Activated T-cell treated with anti-CD3 and anti-CD28 coated beads, Interleukin-2, amount 50 U/mL, for 48 hours (primary cell): Measurements from ENCODE around the gene RAB20.
"Not testable (repeated sequence)": the region's sequence is repeated elsewhere in the genome, so short reads cannot be mapped to it uniquely, and the experiment has no call there.

ENCODE experiments used
- DNase-seq, 2 experiments: peaks; one replicate each; pipeline ENCODE4 v3.0.0-alpha.2; 2020

The RAB20 gene

DNA sequence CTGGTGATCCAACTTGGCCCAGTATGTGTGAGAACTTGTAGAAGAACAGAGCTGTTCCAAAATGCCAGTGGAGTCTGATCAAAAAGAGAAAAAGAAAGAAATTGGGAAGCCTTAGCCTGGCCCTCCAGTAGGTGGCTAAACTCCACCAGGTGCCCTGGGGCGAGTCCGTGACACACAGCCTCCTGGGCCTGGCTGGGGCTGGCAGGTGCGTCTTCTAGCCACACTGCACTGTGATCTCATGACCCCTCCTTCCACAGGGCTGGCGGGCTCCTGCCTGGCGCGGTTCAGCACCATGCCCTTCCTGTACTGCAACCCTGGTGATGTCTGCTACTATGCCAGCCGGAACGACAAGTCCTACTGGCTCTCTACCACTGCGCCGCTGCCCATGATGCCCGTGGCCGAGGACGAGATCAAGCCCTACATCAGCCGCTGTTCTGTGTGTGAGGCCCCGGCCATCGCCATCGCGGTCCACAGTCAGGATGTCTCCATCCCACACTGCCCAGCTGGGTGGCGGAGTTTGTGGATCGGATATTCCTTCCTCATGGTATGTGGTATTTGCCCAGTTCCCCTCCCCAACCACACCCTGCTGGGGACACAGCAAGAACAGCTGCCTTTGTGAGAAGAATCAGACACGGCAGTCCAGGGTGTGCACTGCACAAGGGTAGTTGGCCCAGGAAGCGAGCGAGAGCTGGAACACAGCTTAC lies 53.7 kb downstream of the RAB20 start:
- DNase-seq, result no peak

DNA sequence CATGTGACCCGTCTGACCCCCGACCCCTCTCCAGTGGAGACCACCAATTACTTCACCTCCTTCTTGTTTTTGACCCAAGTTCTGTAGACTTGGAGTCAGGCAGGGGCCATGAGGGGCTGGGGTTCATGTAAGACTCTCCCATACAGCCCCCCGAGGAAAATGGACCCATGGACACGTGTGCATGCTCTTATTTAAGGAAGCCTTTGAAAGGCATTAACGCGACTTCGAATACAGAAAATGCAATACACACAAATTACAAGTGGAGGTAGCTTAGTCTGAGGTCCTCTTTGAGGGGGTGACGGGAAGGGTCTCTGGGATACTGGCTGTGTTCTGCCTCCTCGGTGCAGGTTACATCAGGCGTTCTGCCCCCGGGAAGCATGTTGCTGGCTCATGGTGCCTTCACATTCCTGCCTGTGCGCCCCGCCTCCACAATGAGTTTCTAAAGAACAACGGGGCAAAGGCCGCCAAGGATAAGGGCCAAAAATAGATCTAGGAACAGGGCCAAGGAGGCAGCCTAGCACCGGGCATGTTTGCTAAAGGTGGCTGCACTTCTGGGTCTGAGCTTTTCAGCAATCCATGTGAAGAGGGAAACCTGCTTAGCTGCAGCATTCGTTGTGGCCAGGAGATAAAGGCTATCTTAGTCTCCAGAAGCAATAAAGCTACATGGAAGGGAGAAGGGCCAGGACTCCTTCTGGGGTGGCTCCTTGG lies 54.5 kb downstream of the RAB20 start:
- no peak for DNase-seq

DNA sequence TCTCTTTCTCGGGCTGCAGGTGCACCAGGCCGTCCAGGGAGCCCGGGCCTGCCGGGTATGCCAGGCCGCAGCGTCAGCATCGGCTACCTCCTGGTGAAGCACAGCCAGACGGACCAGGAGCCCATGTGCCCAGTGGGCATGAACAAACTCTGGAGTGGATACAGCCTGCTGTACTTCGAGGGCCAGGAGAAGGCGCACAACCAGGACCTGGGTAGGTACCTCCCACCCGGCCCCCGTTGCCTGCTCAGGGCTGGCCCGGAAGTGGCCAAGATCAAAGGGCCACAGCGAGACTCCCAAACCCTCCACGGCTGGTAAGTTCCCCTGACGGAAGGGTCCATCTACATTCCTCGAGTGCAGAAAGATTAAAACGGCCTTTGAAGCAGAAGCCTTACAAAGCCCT lies 55.1 kb downstream of the RAB20 start:
- DNase-seq, result no peak

DNA sequence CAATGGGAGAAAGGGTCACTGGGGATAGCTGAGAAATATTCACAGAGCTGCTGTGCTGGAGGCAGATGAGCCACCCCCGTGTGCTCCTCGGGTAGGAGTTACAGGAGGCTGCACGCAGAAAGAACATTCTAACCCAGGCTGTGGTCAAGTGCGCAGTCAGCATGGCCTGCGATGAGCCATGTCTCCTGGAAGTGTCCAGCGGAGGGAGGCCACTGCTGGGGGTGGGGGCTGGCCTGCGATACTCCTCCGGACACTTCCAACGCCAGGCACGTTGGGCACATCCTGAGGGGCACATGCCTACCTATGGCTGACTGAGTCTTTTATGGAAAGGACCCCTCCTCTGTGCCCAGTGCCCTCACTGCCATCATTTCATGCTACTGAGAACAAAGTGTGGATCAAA lies 55.9 kb downstream of the RAB20 start:
- DNase-seq, result no peak

DNA sequence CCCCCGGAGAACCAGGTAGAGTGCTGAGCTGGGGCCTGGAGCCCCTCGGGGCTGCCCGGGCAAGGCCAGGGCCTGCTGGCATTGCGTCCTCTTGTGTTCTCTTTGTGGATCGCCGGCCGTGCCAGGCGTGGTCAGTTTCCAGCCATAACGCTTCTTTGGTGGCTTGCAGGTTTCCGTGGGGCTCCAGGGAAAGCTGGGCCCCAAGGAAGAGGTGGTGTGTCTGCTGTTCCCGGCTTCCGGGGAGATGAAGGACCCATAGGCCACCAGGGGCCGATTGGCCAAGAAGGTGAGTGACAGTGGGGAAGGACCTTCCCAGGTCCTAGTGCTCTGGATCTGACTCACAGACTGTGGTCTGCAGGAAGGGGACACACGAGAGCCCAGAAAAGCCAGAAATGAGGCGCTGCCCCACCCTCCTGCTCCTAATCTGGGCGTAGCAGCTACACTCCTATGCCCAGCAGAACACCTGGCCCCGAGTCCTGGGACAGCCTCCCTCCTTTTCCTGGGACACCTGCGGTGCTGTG lies 57.5 kb downstream of the RAB20 start:
- no peak for DNase-seq

DNA sequence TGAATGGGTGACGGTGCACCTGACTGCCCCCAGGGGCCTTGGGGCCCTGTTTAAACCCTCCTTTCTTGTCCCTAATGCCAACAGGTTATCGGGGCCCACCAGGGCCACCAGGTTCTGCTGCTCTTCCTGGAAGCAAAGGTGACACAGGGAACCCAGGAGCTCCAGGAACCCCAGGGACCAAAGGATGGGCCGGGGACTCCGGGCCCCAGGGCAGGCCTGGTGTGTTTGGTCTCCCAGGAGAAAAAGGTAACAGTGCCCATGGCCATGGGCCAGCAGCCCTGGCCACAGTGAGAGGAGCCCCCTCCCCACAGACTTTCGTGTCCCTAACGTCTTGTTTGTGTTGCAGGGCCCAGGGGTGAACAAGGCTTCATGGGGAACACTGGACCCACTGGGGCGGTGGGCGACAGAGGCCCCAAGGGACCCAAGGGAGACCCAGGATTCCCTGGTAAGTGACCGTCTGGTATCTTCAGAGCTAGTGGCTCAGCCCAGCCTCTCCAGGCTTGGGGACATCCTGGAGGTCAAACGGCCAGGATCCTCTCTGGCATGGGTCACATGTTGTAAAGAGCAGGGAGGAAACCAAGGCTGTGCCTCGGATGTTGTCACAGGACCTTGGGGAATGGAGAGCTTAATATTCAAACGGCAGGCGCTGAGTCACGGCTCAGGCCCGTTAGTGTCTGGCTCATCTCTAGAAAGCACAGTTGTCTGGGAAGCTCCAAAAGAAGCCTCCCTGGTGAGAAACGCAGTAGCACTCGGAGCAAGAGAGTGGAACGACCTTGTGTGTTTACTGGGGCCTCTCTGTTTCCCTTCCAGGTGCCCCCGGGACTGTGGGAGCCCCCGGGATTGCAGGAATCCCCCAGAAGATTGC lies 58.3 kb downstream of the RAB20 start:
- DNase-seq, result no peak

DNA sequence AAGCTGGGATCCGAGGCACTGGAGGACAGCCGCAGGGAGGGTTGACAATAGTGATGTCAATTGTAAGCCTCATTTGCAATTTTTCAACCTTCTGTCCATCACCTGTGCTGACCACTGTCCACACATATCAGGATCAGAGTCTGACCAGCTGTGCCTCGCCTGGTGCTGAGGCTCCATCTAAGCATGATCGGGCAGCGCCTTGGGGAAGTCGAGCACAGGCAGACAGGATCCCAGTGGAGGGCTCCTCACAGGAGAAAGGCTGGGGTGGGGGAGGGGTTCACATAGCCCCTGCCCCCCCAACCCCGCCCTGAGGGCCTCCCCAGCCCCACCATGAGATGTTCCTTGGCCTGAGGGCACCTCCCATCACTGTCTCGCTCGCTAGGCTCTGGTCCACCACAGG lies 60.3 kb downstream of the RAB20 start:
- DNase-seq, result no peak

DNA sequence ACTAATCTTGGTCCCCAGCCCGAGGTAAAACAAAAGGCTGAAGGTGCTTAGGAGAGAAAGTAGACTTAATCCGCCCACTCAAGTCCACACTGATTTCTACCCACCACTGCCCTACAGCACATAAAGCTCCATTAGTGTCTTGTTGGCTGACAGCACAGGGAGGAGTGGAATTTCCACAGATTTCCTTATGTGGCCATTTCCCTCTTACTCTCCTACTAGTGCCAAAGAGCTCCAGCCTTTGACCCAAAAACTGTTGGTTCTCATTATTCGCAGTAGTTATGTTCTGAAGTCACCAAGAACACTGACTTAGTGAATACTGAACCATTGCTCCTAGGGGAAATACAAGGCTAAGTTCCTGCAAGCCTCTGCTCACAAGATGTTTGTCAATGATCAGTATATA lies 61.2 kb downstream of the RAB20 start:
- no peak for DNase-seq

DNA sequence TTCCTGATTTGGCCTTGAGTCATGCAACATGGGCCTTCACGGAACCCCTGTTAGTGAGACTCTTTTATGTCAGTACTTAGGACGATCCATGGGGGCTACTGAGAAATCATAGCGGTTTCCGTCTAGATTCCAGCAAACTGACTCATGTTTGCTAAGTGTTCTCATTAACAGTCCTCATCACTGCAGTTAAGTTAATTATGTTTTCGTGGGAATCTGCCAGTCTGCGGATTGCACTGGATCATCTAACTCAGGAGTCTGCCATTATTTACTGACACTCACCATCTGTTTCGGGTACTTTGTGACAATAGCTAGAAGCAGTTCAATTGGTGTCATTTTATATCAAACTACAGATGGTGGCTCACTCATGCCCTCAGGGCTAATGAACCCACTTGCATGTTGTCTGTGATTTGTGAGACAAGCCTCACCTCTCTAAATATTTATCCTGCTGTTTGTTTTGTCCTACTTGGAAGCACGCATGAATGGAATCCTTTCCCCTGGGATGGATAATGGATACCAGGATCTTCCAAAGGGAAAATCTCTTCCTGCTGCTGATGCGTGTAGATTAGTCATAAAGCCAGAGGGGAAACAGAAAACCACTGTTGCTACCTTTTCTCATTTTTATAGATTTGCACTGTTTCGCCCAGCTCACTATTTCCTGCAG lies 61.8 kb downstream of the RAB20 start:
- DNase-seq, result no peak

DNA sequence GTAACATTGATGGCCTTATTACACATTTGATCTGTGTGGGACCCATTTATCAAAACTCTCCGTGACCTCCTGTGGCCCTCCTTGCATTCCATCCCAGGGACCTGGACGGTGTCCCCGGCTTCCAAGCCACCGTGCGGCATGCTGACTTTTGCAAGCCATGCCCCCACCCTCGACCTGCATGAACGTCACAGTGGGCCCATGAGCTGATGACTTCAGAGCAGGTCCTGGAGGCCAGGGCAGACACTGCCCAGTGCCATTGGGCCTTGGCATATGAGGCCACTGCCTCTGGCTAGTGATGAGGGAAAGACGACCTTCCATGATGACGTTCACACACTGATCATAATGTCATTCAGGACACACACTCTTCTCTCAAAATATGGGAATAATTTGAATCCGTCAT lies 62.8 kb downstream of the RAB20 start:
- DNase-seq, result no peak

DNA sequence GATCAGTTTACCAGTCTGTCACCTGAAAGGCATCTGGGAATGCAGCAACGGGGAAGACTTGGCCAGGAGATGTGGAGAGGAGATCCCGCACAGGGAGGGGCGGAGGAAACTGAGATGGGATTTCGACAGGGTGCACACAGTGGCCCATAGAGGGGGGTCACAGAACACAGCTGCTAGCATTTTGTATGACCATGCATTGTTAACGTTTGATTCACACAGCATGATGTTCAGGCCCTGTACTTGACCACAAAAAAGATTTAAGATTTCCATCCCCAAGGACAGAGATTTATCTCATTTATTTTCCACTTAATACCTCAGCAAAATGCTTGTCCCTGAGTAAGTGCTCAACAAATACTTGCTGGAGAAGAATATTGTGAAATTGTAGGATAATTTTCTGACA lies 63.2 kb downstream of the RAB20 start:
- no peak for DNase-seq

DNA sequence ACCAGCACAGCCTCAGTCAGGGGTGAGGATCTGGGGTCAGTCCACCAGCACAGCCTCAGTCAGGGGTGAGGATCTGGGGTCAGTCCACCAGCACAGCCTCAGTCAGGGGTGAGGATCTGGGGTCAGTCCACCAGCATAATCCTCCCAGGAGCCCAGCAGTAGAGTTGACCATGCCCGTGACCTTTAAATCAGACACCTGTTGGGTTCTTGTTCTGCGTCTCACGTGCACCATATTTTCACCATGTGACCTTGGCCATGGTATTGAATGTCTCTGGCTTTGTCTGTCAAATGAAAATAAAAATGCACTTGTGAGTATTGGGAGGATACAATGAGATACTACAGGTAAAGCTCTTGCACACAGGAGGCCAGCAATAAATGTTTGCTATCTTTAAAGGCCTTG lies 63.6 kb downstream of the RAB20 start:
- not testable (repeated sequence) for DNase-seq

DNA sequence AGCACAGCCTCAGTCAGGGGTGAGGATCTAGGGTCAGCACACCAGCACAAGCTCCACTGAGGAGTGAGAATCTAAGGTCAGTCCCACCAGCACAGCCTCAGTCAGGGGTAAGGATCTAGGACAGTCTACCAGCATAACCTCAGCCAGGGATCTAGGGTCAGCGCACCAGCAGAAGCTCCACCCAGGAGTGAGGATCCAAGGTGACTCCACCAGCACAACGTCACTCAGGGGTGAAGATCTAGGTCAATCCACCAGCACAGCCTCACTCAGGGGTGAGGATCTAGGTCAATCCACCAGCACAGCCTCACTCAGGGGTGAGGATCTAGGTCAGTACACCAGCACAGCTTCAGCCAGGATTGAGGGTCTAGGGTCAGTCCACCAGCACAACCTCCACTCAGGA lies 64.5 kb downstream of the RAB20 start:
- no peak for DNase-seq

DNA sequence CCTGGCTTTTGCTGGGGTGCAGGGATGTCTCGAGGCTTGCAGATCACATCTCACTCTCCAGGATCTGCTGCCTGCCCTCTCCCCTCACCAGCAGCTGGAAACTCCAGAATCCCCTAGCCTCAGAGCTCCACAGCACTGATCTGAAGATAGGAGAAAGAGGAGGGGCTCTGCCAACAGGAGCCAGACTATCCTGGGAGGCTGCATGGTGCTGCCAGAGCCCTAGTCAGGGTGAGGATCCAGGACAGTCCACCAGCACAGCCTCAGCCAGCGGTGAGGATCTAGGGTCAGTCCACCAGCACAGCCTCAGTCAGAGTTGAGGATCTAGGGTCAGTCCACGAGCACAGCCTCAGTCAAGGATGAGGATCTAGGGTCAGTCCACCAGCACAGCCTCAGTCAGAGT lies 65.2 kb downstream of the RAB20 start:
- no peak for DNase-seq

DNA sequence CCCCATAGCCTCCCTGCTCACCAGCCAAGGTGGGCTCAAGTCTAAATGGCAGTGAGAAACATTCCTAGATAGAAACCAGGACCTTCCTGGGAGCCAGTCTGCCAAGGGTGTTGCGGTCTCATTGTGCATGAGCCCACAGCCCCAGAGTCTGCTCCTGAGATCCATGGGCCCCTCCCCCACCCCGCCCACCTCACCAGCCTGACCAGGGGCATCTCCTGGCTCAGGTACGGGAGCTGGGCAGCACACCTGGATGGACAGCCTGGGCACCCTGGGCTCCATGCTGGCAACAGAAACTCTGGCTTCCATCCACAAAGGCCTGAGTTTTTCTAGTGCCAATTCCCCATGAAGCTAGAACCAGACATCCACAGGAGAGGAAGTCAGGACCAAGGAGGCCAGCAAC lies 65.6 kb downstream of the RAB20 start:
- no peak for DNase-seq

DNA sequence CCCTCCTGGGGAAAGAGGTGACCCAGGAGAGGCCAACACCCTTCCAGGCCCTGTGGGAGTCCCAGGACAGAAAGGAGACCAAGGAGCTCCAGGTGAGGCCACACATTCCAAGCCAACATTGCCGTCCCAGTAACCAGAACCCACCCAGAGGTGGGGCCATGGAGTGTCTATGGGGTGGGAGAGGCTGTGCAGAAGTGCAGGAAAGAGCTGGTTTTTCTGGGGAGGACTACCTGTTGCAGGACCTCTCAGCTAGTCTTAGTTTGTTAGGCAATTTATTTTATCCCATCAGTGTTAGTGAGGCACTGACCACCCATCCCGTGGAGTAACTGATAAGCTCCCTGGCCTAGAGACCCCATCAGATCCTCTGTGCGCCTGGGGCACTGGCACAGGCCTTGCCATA lies 66.1 kb downstream of the RAB20 start:
- no peak for DNase-seq

DNA sequence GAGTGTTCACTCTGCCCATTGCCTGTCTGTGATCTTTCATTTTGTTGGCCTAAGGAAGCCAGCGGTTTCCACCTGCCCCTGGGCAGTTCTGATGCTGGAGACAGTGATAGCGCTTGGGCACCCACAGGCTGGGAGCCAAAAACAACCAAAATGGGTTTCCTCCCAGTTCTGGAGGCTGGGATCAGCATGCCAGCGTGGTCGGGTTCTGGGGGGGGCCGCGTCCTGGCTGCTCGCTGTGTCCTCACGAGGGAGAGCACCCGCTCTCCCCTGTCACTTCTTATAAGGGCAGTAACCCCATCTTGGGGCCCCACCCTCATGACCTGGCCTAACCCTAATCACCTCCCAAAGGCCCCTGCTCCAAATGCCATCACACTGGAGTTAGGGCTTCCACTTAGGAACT lies 67.9 kb downstream of the RAB20 start:
- DNase-seq, result no peak

DNA sequence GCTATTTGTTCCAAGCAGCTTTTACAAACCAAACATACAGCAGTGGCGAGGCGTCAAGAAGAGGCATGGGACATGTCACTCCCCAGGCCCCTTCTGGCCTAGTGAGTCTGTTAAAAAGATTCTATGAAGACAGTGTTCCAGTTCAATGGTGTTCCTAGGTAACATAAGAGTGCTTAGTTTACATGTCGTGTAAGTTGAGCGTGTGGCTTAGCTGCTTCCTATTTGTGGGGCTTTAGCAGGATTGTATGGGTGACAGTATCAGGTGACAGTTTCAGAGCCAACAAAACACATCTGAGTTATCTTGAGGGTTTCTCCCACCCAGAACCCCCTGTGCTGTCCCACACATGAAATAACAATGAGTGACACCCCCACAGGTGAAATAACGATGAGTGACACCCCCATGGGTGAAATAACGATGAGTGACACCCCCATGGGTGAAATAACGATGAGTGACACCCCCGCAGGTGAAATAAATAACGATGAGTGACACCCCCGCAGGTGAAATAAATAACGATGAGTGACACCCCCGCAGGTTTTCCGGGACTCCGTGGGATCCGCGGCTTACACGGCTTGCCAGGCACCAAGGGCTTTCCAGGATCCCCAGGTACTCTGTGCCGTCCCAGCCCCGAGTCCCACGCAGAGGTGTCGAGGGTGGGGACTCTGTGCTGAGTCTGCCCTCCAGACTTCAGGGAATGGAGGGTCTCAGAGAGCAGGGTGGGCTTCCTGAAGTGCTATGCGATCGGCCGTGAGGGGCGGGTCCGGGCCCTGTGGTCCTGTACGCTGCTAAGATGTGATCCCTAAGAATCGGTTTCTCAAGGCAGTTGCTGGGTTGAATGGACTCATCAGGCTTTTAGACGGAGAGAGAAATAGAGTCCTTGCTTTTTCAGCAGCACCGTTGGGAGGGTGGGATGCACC lies 68.6 kb downstream of the RAB20 start:
- no peak for DNase-seq

DNA sequence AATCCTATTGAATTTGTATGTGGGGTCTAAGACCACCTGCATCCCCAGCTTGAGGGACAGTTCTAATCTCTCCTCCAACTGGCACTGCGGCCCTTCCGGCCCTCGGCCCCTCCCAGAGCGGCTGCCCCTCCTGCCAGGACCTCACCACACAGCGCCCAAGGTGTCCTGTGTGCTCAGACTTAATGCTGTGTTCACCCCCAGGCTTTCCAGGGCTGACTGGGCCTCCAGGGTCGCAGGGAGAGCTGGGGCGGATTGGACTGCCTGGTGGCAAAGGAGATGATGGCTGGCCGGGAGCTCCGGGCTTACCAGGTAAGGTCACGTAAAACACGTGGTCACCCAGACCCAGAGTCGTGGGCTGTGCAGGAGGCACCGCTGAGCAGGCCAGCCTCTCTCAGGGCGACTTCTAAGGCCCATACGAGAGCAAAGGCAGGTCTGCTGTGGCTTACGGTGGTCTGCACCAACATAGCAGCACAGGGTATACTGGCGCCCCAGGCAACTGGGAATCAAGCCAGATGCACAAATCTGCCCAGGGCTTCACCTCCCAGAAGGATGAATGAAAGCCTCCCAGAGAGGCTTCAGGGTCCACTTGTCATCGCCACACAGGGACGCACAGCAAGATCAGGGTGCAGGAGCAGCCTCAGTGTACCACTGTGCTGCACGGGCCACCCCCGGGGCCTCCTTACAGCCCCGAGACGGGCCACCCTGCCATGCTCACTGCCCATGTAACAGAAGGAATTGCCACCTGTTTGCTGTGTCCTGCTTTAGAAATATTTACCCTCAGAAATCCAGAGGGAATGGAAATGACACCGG lies 69.4 kb downstream of the RAB20 start:
- no peak for DNase-seq

DNA sequence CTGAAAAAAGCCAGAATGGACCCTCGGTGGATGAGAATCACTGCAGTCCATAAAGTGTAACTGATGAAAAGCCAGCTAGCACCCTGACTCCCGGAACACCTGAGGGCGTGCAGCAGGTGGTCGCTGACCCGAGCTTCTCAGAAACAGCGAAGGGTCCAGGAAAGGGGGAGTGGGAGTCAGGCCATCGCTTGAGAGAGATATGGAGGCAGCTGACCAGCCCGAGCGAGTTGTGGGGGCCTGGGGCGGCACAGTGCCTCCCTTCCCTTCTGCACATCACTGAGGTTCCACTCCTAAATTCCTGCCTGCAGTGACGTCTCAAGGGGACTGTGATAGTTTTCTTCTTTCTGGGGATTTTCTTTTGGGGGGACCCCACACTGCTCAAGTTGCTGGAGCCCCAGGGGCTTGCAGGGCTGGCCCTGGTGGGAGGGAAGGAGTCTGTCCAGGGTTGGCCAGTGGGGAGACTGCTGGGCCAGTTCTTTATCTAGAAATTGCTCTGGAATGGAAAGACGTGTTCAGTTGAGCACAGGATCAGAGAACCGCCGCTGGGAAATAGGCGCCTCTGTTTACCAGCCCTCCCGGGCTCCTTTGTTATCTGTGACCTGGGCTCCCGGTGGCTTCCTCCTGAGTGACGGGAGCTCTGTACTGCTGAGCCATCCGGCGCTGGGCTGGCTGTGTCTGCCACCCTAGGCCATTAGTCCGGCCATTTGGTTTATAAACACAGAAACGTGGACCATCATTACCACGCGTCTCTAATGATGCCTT lies 71.3 kb downstream of the RAB20 start:
- DNase-seq, result no peak
